Natural killer cell (primary cell): ENCODE data around the gene PPP2R5A. TPM values are rescaled to one million over a fixed set of nuclear protein-coding genes. Genes with fewer than 3 reads are reported as not detected.
"Not testable (repeated sequence)": the region's sequence is repeated elsewhere in the genome, so short reads cannot be mapped to it uniquely, and the experiment has no call there.

Source experiments
- ATAC-seq, 3 donors: fragments of 150-1000 bp in 2 of 3; fragments of 200-7000 bp in 1 of 3; cut with Tn5 transposase; 1 replicate in 1 of 3; 2 replicates in 2 of 3; pipeline ENCODE4 v1.10.0; 2021; ENCODE audit warnings: mild to moderate bottlenecking in 2 of 3, moderate library complexity in 2 of 3
- DNase-seq, 2 donors: peaks; one replicate each; pipeline versions ENCODE4 v3.0.0 to v3.0.0-alpha.2; 2013 to 2021; ENCODE audit warnings: mixed read lengths in 1 of 2
- H3K27ac ChIP-seq: one replicate; pipeline ENCODE4 v1.5.1; 2013; ENCODE audit warnings: mild to moderate bottlenecking, low read length
- H3K27me3 ChIP-seq: one replicate; pipeline ENCODE4 v1.6.1; 2013; ENCODE audit warnings: low read length; ENCODE audit not compliant: control insufficient read depth, insufficient read depth
- H3K36me3 ChIP-seq: one replicate; pipeline ENCODE4 v1.6.1; 2013; ENCODE audit warnings: low read length; ENCODE audit not compliant: control insufficient read depth, insufficient read depth
- H3K4me1 ChIP-seq: one replicate; pipeline ENCODE4 v1.6.1; 2013; ENCODE audit warnings: low read length; ENCODE audit not compliant: control insufficient read depth, insufficient read depth
- H3K4me3 ChIP-seq: one replicate; pipeline ENCODE4 v1.5.1; 2013; ENCODE audit warnings: low read length
- H3K9me3 ChIP-seq: one replicate; pipeline ENCODE4 v1.6.1; 2013; ENCODE audit warnings: low read length; ENCODE audit not compliant: control insufficient read depth, insufficient read depth
- H3K27ac Mint-ChIP-seq, 2 donors: one replicate each; pipeline ENCODE4 v1.8.0; 2022; ENCODE audit warnings: mild to moderate bottlenecking in 2 of 2, mixed read lengths in 2 of 2, moderate library complexity in 1 of 2
- H3K27me3 Mint-ChIP-seq, 2 donors: one replicate each; pipeline ENCODE4 v1.8.0; 2022; ENCODE audit warnings: low read depth in 2 of 2, mixed read lengths in 2 of 2
- H3K36me3 Mint-ChIP-seq: one replicate; pipeline ENCODE4 v1.8.0; 2022; ENCODE audit warnings: mixed read lengths
- H3K4me1 Mint-ChIP-seq, 2 donors: one replicate each; pipeline ENCODE4 v1.8.0; 2022; ENCODE audit warnings: mixed read lengths in 2 of 2
- H3K4me3 Mint-ChIP-seq: one replicate; pipeline ENCODE4 v1.8.0; 2022; ENCODE audit warnings: mild to moderate bottlenecking, moderate library complexity, mixed read lengths
- H3K9me3 Mint-ChIP-seq, 2 donors: one replicate each; pipeline ENCODE4 v1.8.0; 2022; ENCODE audit warnings: mixed read lengths in 2 of 2
- WGBS: methylation state at CpG from one replicate; pipeline ENCODE4 v1.1.7; 2013; ENCODE audit warnings: missing lambda C conversion rate; ENCODE audit not compliant: insufficient coverage; 5-methylcytosine and 5-hydroxymethylcytosine counted together
- intact Hi-C: fragments of 100-400 bp; cut with micrococcal nuclease; formaldehyde crosslinking; loops from one replicate; pipeline ENCODE4 v1.14.2; 2022
- total RNA-seq, 4 donors: library from RNA; stranded (reverse); fragments of 120-200 nt in 1 of 4; gene quantifications; one replicate each; pipeline versions ENCODE4 v1.2.3 to v1.2.4, GENCODE V29; 2013 to 2022
- TF ChIP-seq, protein P1 (sequence below): fragments of 200-600 bp; IDR thresholded peaks from one replicate; pipeline ENCODE4 v1.8.0; 2022; ENCODE audit warnings: antibody characterized with exemption

PPP2R5A gene
- total RNA-seq, 3 donors from 2014 or later (not counting 1 experiment from before 2014, with no cell fraction given): 74.0 to 99.8 (median 86.4) TPM

DNA sequence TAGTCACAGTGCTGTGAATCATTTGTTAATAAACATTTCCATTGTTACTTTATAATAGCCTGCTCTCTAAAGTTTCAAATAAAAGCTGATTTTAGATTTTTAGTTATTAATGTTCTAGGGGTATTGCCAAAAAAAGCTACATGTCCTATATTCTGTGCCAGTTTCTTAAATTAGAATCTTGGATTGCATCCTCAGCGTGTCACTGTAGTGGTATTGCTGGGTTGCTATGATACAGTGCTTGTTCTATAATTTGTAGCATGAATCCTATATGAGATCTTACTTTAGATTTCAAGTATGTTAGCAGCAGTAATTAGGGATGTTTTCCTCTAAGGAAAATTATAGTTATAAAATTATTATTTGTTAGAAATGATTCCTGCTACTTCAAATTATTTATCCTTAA, 16.4 kb downstream of the PPP2R5A start:
- no peak for ATAC-seq

GRCh38 chr1:212302745-212303383, 17.7 kb downstream of the PPP2R5A start:
- Mint-ChIP-seq H3K27me3 (no peaks in the 10 kb centered on the region), H3K9me3 (no peaks in the 10 kb centered on the region), H3K4me3 (no peak overlapping the region), H3K36me3 (no peaks in the 10 kb centered on the region), H3K27ac (peak overlapping the region in 1 of 2 donors; percentile 27), H3K4me1 (peaks cover 55 to 57% of the 10 kb centered on the region in 2 donors)
- H3K27me3 ChIP-seq: no peaks in the 10 kb centered on the region
- H3K36me3 ChIP-seq: no peaks in the 10 kb centered on the region
- H3K9me3 ChIP-seq: no peaks in the 10 kb centered on the region
- TF ChIP-seq, protein P1, sequence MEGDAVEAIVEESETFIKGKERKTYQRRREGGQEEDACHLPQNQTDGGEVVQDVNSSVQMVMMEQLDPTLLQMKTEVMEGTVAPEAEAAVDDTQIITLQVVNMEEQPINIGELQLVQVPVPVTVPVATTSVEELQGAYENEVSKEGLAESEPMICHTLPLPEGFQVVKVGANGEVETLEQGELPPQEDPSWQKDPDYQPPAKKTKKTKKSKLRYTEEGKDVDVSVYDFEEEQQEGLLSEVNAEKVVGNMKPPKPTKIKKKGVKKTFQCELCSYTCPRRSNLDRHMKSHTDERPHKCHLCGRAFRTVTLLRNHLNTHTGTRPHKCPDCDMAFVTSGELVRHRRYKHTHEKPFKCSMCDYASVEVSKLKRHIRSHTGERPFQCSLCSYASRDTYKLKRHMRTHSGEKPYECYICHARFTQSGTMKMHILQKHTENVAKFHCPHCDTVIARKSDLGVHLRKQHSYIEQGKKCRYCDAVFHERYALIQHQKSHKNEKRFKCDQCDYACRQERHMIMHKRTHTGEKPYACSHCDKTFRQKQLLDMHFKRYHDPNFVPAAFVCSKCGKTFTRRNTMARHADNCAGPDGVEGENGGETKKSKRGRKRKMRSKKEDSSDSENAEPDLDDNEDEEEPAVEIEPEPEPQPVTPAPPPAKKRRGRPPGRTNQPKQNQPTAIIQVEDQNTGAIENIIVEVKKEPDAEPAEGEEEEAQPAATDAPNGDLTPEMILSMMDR: no peak
- WGBS: 60% methylated on average over 1 of the region's 6 CpGs
- H3K27ac ChIP-seq: no peak overlapping the region
- ATAC-seq (no peak), DNase-seq (no peak)
- intact Hi-C loops: no loop called here
- H3K4me3 ChIP-seq: no peak overlapping the region
- H3K4me1 ChIP-seq: peaks cover 3% of the 10 kb centered on the region

More for the DNA sequence above, 16.4 kb downstream of the PPP2R5A start:
- Histone ChIP-seq H3K27ac (no peak overlapping the region), H3K9me3 (no peaks in the 10 kb centered on the region), H3K4me3 (no peak overlapping the region), H3K4me1 (peaks cover 8% of the 10 kb centered on the region), H3K27me3 (no peaks in the 10 kb centered on the region), H3K36me3 (no peaks in the 10 kb centered on the region)
- no peak for DNase-seq
- H3K4me3 Mint-ChIP-seq: no peak overlapping the region
- WGBS: 81% methylated on average over 1 of the region's 1 CpG
- no peaks in the 10 kb centered on the region for H3K27me3 Mint-ChIP-seq
- H3K9me3 Mint-ChIP-seq: no peaks in the 10 kb centered on the region
- no peaks in the 10 kb centered on the region for H3K36me3 Mint-ChIP-seq
- TF ChIP-seq, protein P1: no peak
- H3K4me1 Mint-ChIP-seq: peaks cover 46 to 47% of the 10 kb centered on the region in 2 donors
- peak overlapping the region; percentile 2 to 7 for H3K27ac Mint-ChIP-seq
- intact Hi-C loops: no loop called here

GRCh38 chr1:212305342-212305741, 20.1 kb downstream of the PPP2R5A start:
- TF ChIP-seq, protein P1: no peak
- DNase-seq (no peak), ATAC-seq (no peak)
- Mint-ChIP-seq H3K4me1 (peaks cover 72 to 74% of the 10 kb centered on the region in 2 donors), H3K9me3 (no peaks in the 10 kb centered on the region), H3K27me3 (no peaks in the 10 kb centered on the region), H3K27ac (peak overlapping the region; percentile 27 to 72), H3K4me3 (no peak overlapping the region), H3K36me3 (peaks cover 12% of the 10 kb centered on the region)
- Histone ChIP-seq H3K4me3 (no peak overlapping the region), H3K9me3 (no peaks in the 10 kb centered on the region), H3K36me3 (no peaks in the 10 kb centered on the region), H3K27ac (no peak overlapping the region), H3K4me1 (peaks cover under 1% of the 10 kb centered on the region), H3K27me3 (no peaks in the 10 kb centered on the region)
- intact Hi-C loops: no loop called here

GRCh38 chr1:212305984-212306452, 20.8 kb downstream of the PPP2R5A start:
- intact Hi-C loops, H3K9me3 ChIP-seq, H3K36me3 ChIP-seq, H3K4me3 ChIP-seq, ATAC-seq, H3K4me1 ChIP-seq, H3K27me3 Mint-ChIP-seq, H3K9me3 Mint-ChIP-seq, DNase-seq, H3K4me3 Mint-ChIP-seq, H3K27me3 ChIP-seq, H3K27ac ChIP-seq: not testable (repeated sequence)
- H3K27ac Mint-ChIP-seq: peak overlapping the region; percentile 16 to 26
- WGBS: 98% methylated on average over 6 of the region's 7 CpGs
- H3K4me1 Mint-ChIP-seq: peaks cover 78 to 79% of the 10 kb centered on the region in 2 donors
- peaks cover 12% of the 10 kb centered on the region for H3K36me3 Mint-ChIP-seq
